GM23248 (cell line): ENCODE results near the gene INPPL1. TPM values are rescaled to one million over a fixed set of nuclear protein-coding genes. Genes with fewer than 3 reads are reported as not detected.
A peak's percentile ranks its signal among the peaks of the same experiment; 100 is the strongest.
"Not testable (repeated sequence)": the region's sequence is repeated elsewhere in the genome, so short reads cannot be mapped to it uniquely, and the experiment has no call there.

Source experiments
- DNase-seq: peaks from one replicate; pipeline ENCODE4 v3.0.0-alpha.2; 2015
- H2AFZ ChIP-seq: fragments of 200-600 bp; sonication (generic); 2 replicates; pipeline ENCODE4 v1.6.1; 2016; ENCODE audit warnings: antibody characterized with exemption
- H3F3A ChIP-seq: fragments of 200-600 bp; sonication (generic); 2 replicates; pipeline ENCODE4 v1.6.1; 2016; ENCODE audit warnings: mild to moderate bottlenecking, antibody characterized with exemption, mixed run types; ENCODE audit not compliant: insufficient read depth
- H3K27ac ChIP-seq: fragments of 200-600 bp; sonication (generic); 2 replicates; pipeline ENCODE4 v1.5.1; 2016; ENCODE audit warnings: mild to moderate bottlenecking
- H3K27me3 ChIP-seq: fragments of 200-600 bp; sonication (generic); replicated peaks from 2 replicates; pipeline ENCODE4 v1.6.1; 2016; ENCODE audit warnings: mild to moderate bottlenecking; ENCODE audit not compliant: insufficient read depth
- H3K36me3 ChIP-seq: fragments of 200-600 bp; sonication (generic); 2 replicates; pipeline ENCODE4 v1.6.1; 2016; ENCODE audit warnings: low read depth, mild to moderate bottlenecking
- H3K4me1 ChIP-seq: fragments of 200-600 bp; sonication (generic); 2 replicates; pipeline ENCODE4 v1.6.1; 2016; ENCODE audit warnings: mild to moderate bottlenecking; ENCODE audit not compliant: insufficient read depth
- H3K4me2 ChIP-seq: fragments of 200-600 bp; sonication (generic); one replicate; pipeline ENCODE4 v1.6.1; 2016; ENCODE audit warnings: mild to moderate bottlenecking; ENCODE audit not compliant: unreplicated experiment
- H3K4me3 ChIP-seq: fragments of 200-600 bp; sonication (generic); 2 replicates; pipeline ENCODE4 v1.5.1; 2016; ENCODE audit warnings: mild to moderate bottlenecking
- H3K79me2 ChIP-seq: fragments of 200-600 bp; sonication (generic); 2 replicates; pipeline ENCODE4 v1.6.1; 2016; ENCODE audit warnings: mild to moderate bottlenecking; ENCODE audit not compliant: insufficient read depth
- H3K9ac ChIP-seq: fragments of 200-600 bp; sonication (generic); 2 replicates; pipeline ENCODE4 v1.6.1; 2016; ENCODE audit warnings: mild to moderate bottlenecking
- H3K9me2 ChIP-seq: fragments of 200-600 bp; sonication (generic); 2 replicates; pipeline ENCODE4 v1.6.1; 2016; ENCODE audit warnings: mixed run types, mild to moderate bottlenecking, moderate library complexity; ENCODE audit not compliant: insufficient read depth
- H3K9me3 ChIP-seq: fragments of 200-600 bp; sonication (generic); one replicate; pipeline ENCODE4 v1.6.1; 2017; ENCODE audit warnings: low read depth
- H4K20me1 ChIP-seq: fragments of 200-600 bp; sonication (generic); 2 replicates; pipeline ENCODE4 v1.6.0; 2016; ENCODE audit not compliant: insufficient read depth
- EZH2 ChIP-seq: fragments of 200-600 bp; sonication (generic); IDR thresholded peaks from 2 replicates; pipeline ENCODE4 v1.6.1; 2018; ENCODE audit warnings: antibody characterized with exemption, mild to moderate bottlenecking; ENCODE audit not compliant: insufficient read depth, poor library complexity, severe bottlenecking
- EZH2phosphoT487 ChIP-seq: fragments of 200-600 bp; sonication (generic); IDR thresholded peaks from 2 replicates; pipeline ENCODE4 v1.6.1; 2018; ENCODE audit warnings: antibody characterized with exemption, moderate library complexity, mild to moderate bottlenecking, low read depth; ENCODE audit not compliant: insufficient read depth
- WGBS, 2 experiments: methylation state at CpG; one replicate each; pipeline ENCODE4 v1.1.6; 2015 to 2017; ENCODE audit warnings: low lambda C conversion rate in 2 of 2, low coverage in 1 of 2; ENCODE audit errors: missing lambda C conversion rate in 2 of 2; 5-methylcytosine and 5-hydroxymethylcytosine counted together
- in situ Hi-C: fragments of 300-500 bp; cut with MboI; formaldehyde crosslinking; loops from 2 replicates; pipeline ENCODE4 v1.15.0; 2020
- polyA plus RNA-seq: library from polyadenylated mRNA; unstranded; fragments of >200 nt; fragmentation: Nextera tagmentation; extraction: Ambion mirVana; gene quantifications from 2 replicates; pipeline ENCODE4 v1.2.1, GENCODE V29; 2016
- total RNA-seq: library from RNA; depleted of rRNA; stranded (reverse); fragments of >200 nt; shearing (Covaris generic); gene quantifications from 2 replicates; pipeline ENCODE4 v1.2.3, GENCODE V29; 2014; rRNA removed

INPPL1 gene
- total RNA-seq (68.0 and 70.6 TPM in 2 replicates), polyA plus RNA-seq (24.9 and 28.4 TPM in 2 replicates)

GRCh38 chr11:72224564-72225410 is at the start of gene INPPL1:
Gene INPPL1, plus strand, starts transcription at chr11:72224767. Its CDS starts 218 bp downstream, at chr11:72224985.
- Histone ChIP-seq H3K4me1 (peaks cover 11% of the 10 kb centered on the region; the same call in 1 of the 2 replicates), H3K27me3 (no peaks in the 10 kb centered on the region), H3K9ac (peak within 1 kb of the TSS; percentile 88), H4K20me1 (no peaks in the 10 kb centered on the region), H3K9me3 (no peaks in the 10 kb centered on the region), H2AFZ (peak within 1 kb of the TSS; percentile 94), H3K27ac (peak within 1 kb of the TSS; percentile 69), H3K9me2 (no peaks in the 10 kb centered on the region), H3K79me2 (peaks cover 50% of the 10 kb centered on the region), H3F3A (no peaks in the 10 kb centered on the region), H3K4me2 (peak within 1 kb of the TSS; percentile 86), H3K36me3 (peaks cover 14% of the 10 kb centered on the region; the same call in 1 of the 2 replicates), H3K4me3 (peak within 1 kb of the TSS; percentile 97)
- TF ChIP-seq EZH2phosphoT487 (no peak), EZH2 (no peak)
- WGBS, 2 experiments: 0 to 1% methylated on average over 17 to 46 of the region's 81 CpGs
- DNase-seq: peak; percentile 77
- in situ Hi-C loops: no loop called here

- in situ Hi-C loops: loop anchor here (10.0 kb wide), 1 partner anchor 153 kb away; no protein-coding TSS in a partner anchor
These were observed 46.9 kb upstream of the INPPL1 start for GRCh38 chr11:72177656-72178055.

GRCh38 chr11:72179049-72179803 is 45.3 kb upstream of the INPPL1 start:
- Histone ChIP-seq H3K27ac (no peak overlapping the region), H3K27me3 (no peaks in the 10 kb centered on the region), H2AFZ (no peak overlapping the region), H3K79me2 (no peaks in the 10 kb centered on the region), H4K20me1 (no peaks in the 10 kb centered on the region), H3K9me3 (no peaks in the 10 kb centered on the region), H3K4me3 (no peak overlapping the region), H3K36me3 (no peaks in the 10 kb centered on the region), H3K9me2 (no peaks in the 10 kb centered on the region), H3K4me2 (no peak overlapping the region), H3F3A (no peaks in the 10 kb centered on the region), H3K9ac (no peak overlapping the region), H3K4me1 (peaks cover 5% of the 10 kb centered on the region; the same call in 1 of the 2 replicates)
- in situ Hi-C loops: loop anchor here (10.0 kb wide), 1 partner anchor 154 kb away; no protein-coding TSS in a partner anchor
- WGBS, 2 experiments: 74 to 78% methylated on average over 7 of the region's 7 CpGs
- DNase-seq: no peak
- TF ChIP-seq EZH2: no peak
- no peak for TF ChIP-seq EZH2phosphoT487

More at GRCh38 chr11:72177656-72178055, 46.9 kb upstream of the INPPL1 start:
- no peak for DNase-seq
- Histone ChIP-seq H3F3A (no peaks in the 10 kb centered on the region), H3K27me3 (no peaks in the 10 kb centered on the region), H3K79me2 (no peaks in the 10 kb centered on the region), H3K27ac (no peak overlapping the region), H4K20me1 (no peaks in the 10 kb centered on the region), H3K36me3 (no peaks in the 10 kb centered on the region), H3K4me2 (no peak overlapping the region), H3K9ac (no peak overlapping the region), H3K4me3 (no peak overlapping the region), H3K9me2 (no peaks in the 10 kb centered on the region), H2AFZ (no peak overlapping the region), H3K9me3 (no peaks in the 10 kb centered on the region), H3K4me1 (peaks cover 5% of the 10 kb centered on the region; the same call in 1 of the 2 replicates)
- TF ChIP-seq EZH2 (no peak), EZH2phosphoT487 (no peak)
- 85 to 92% methylated on average over 5 to 6 of the region's 6 CpGs for WGBS, 2 experiments

- in situ Hi-C loops: loop anchor here (10.0 kb wide), 1 partner anchor 155 kb away; no protein-coding TSS in a partner anchor
- TF ChIP-seq EZH2 (no peak), EZH2phosphoT487 (no peak)
- no peaks in the 10 kb centered on the region for H3K9me2 ChIP-seq
- H3K9ac ChIP-seq: no peak overlapping the region
- no peaks in the 10 kb centered on the region for H4K20me1 ChIP-seq
- no peak overlapping the region for H3K4me3 ChIP-seq
- H3K4me1 ChIP-seq: peaks cover 5% of the 10 kb centered on the region; the same call in 1 of the 2 replicates
- no peaks in the 10 kb centered on the region for H3F3A ChIP-seq
- no peak overlapping the region for H3K4me2 ChIP-seq
- no peak overlapping the region for H2AFZ ChIP-seq
- WGBS, 2 experiments: 64 to 66% methylated on average over 4 of the region's 4 CpGs
- no peaks in the 10 kb centered on the region for H3K9me3 ChIP-seq
- no peaks in the 10 kb centered on the region for H3K36me3 ChIP-seq
- DNase-seq: peak; percentile 41
- no peaks in the 10 kb centered on the region for H3K27me3 ChIP-seq
- no peaks in the 10 kb centered on the region for H3K79me2 ChIP-seq
- H3K27ac ChIP-seq: no peak overlapping the region
These were observed 44.7 kb upstream of the INPPL1 start for GRCh38 chr11:72179804-72180396.

GRCh38 chr11:72180892-72181552 is 43.5 kb upstream of the INPPL1 start:
- H4K20me1 ChIP-seq, H3K9me2 ChIP-seq, in situ Hi-C loops, H3K4me2 ChIP-seq, H3K27me3 ChIP-seq, H3K36me3 ChIP-seq, H3K9ac ChIP-seq, H3K9me3 ChIP-seq, H3K4me1 ChIP-seq, H2AFZ ChIP-seq, H3F3A ChIP-seq, H3K4me3 ChIP-seq, H3K79me2 ChIP-seq: not testable (repeated sequence)
- H3K27ac ChIP-seq: peak overlapping the region; percentile 15; the same call in 1 of the 2 replicates
- peak; percentile 14 for DNase-seq
- 48 to 51% methylated on average over 6 to 7 of the region's 7 CpGs for WGBS, 2 experiments

GRCh38 chr11:72181553-72181958 is 43.0 kb upstream of the INPPL1 start:
- H3K4me2 ChIP-seq, H3K4me3 ChIP-seq, H3K9me3 ChIP-seq, H3K79me2 ChIP-seq, H3K9me2 ChIP-seq, H3K4me1 ChIP-seq, H3K9ac ChIP-seq, H3K36me3 ChIP-seq, H4K20me1 ChIP-seq, H3F3A ChIP-seq, H2AFZ ChIP-seq, H3K27me3 ChIP-seq, in situ Hi-C loops: not testable (repeated sequence)
- H3K27ac ChIP-seq: peak overlapping the region; percentile 30; the same call in 1 of the 2 replicates
- peak; percentile 33 for DNase-seq
- 69 to 72% methylated on average over 3 of the region's 3 CpGs for WGBS, 2 experiments
